Stimulated activated CD8-positive, alpha-beta memory T cell treated with anti-CD3 and anti-CD28 coated beads, Interleukin-15, amount 100 ng/mL, for 1 hour (primary cell): ENCODE data around the gene SCN2B.

Experiments
- DNase-seq: peaks from one replicate; pipeline ENCODE4 v3.0.0-alpha.2; 2020; ENCODE audit warnings: low read depth

SCN2B gene

DNA sequence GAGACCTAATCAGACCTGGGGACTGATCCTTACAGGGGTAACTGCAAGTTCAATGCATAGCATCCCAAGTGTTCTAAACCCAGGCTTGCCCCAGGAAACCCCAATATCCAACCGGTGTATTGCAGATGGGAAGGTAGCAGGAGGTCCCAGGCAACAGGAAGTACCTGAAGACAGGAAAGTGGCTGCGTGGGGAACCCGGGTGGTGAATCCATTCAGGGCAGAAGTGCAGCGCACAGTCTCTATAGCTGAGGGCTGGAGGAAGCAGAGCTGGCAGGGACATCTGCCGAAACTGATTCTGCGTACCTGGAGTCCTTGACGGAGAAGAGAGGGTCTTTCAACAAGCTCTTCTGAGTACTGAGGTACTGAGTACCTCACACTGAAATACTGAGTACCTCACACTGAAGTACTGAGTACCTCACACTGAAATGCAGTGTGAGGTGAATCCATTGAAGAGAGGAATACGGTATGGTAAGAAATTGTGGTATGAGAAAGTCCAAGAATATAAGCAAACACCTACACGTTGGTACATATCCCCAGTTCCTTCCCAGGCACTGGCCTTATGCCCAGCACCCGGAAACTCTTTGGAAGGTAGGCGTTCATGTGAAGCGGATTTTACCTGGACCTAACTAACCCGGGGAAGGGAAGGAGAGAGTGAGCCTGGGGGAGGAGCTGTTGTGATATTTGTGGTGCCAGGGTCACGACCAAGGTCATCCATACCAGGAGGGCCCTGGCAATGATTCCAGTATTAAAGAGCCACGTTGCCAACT lies 43.9 kb downstream of the SCN2B start:
- no peak for DNase-seq

DNA sequence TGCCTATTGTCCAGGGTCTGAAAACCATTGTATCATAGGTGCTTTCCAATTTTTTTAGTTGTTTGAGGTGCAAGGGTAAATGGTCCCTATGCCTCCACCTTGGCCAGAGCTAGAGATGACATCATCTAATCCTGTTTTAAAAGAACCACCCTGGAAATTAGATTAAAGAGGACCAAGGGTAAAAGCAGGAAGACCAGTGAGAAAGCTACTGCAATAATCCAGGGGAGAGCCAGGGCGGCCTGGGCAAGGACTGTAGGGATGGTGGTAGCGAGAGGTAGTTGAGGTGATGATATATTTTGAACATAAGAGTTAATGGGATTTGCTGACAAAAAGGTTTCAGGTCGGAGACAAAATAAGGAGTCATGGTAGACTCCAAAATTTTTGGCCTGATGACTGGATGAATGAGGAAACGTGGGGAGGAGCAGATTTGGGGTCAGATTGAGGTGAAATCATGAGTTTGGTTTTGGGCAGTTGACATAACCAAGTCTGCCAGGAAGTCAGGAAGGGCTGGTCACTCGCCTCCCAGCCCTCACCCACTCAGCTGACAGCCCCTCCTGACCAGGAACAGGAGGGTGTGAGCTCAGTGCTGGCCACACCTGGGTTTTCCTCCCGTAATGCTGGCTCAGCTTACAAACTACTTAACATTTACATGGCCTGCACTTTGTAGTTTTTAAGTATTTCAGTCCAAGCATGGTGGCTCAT lies 46.8 kb downstream of the SCN2B start:
- DNase-seq, result no peak

DNA sequence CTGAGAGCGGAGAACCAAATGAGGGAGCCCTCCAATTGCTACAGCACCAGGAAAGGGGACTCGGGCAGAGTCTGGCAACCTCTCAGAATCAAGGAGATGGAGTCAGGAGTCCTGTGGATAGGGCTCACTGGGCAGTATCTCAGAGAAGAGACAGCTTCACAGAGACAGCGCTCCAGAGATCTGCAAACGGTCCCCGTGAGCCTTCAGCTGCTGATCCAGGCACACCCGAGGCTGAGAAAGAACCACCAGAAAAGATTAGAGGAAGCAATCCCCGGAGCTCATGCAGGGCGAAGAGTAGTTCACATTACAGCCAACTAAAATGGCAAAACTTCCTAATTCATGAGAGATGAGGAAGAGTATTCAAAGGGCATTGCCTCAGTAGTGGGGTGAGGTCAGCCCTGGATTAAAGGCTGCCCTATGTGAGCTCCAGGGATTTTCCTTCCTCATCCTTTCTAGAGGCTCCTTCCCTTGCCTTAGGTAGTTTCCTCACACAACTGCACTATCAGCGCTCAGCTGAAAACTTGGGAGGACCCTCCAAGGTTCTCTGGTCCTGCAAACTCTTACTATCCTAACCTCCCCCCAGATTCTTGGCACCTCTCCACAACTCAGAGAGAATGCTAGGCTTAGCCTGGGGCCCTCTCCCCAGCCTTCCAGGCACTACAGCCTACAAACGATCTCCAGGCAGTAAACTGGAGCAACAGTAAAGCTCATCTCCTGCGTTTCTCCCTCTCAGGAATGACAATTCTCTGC lies 47.5 kb downstream of the SCN2B start:
- no peak for DNase-seq

GRCh38 chr11:118128310-118128709 lies 48.1 kb downstream of the SCN2B start:
- DNase-seq, result no peak

GRCh38 chr11:118126082-118126838 lies 50.2 kb downstream of the SCN2B start:
- DNase-seq, result no peak

DNA sequence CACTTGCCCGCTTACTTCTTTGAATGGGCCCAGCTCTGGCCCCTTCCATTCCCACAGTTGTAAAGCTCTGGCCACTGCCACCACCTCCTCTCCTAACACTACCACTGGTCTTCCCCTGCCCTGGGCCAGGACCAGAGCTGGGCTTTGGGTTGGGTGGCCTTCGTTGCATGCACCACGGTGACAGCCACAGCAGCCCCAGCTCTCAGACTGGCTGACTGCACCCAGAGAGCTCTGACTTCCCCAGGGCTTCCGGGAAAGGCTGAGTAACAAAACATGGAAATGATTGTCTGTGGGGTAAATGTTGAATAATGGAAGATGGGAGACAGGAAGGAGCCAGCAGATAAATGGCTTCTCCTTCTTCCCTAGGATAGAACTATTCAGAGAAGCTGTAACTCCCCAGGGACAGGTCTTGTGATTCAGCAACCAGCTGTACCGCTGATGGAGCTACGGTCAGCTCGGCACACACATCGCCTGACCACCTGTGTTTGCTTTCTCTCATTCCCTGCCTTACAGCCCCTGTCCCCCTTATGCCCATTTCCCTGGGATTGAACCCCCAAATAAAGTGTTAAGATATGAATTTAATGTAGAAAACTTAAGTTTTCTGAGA lies 51.4 kb downstream of the SCN2B start:
- no peak for DNase-seq

GRCh38 chr11:118120793-118121192 lies 55.6 kb downstream of the SCN2B start:
- no peak for DNase-seq

DNA sequence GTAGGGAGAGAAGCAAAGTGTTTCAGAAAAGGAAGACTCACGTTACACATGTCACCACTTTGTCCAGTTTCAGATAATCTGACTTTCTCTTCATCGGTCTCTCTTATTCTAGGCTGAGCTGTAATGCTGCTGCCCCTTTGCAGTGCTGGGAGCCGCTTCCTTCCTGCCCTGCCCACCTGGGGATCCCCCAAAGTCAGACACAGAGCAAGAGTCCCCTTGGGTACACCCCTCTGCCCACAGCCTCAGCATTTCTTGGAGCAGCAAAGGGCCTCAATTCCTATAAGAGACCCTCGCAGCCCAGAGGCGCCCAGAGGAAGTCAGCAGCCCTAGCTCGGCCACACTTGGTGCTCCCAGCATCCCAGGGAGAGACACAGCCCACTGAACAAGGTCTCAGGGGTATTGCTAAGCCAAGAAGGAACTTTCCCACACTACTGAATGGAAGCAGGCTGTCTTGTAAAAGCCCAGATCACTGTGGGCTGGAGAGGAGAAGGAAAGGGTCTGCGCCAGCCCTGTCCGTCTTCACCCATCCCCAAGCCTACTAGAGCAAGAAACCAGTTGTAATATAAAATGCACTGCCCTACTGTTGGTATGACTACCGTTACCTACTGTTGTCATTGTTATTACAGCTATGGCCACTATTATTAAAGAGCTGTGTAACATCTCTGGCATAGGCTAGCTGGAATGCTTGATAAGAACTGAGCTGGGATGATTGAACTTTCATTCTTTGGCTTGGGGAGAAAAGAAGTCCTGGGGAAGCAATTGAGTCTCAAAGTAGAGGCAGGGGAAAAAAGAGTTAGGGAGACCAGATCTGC lies 58.4 kb downstream of the SCN2B start:
- no peak for DNase-seq

- no peak for DNase-seq
Measured at GRCh38 chr11:118115048-118115447, 61.4 kb downstream of the SCN2B start.

DNA sequence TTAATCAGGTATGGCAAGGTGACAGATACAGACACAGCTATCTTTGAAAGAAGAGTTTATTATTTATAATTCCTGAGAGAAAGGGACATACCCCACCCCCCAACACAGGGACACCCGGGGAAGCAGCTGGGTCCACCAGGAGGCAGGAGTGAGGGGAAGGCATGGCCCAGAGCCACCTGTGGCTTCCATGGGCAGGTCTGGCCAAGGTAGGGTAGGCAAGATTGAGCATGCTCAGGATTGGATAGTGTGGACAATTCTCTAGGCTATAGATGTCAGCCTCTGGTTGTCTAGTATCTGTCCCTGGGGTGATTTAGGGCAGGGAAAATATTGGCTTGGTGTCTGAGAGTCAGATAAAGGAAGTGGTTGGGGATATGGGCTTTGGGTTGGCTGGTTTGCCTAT lies 62.2 kb downstream of the SCN2B start:
- DNase-seq, result no peak

DNA sequence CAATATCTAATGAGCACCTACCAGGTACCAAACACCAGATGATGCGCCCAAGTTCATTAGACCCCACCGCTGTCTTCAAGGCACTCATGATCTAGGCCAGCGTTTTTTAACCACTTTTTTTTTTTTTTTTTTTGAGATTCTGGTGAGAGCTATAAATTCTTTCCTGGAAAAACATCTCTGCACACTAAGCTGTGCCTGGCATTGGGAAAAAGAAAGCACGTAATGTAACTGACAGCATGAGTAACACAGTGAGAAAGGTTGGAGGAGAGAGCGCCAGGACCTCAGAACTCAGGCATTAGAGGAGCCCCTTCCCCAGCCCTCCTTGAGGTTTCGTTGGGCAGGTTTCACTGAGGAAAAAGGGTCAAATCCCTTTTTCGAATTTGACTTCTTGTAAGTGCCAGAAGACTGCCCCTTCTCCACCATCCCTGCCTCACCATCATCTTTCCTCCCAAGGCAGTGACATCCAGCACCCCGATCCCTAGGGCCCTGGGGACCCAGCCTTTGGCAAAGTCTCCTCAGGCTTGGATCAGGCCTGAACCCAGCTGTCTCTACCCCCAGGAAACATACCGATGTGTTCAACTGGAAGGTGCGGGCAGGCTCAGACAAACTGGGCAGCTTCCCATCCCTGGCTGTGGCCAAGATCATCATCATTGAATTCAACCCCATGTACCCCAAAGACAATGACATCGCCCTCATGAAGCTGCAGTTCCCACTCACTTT lies 63.6 kb downstream of the SCN2B start:
- DNase-seq, result no peak
